ENCODE measurements around the gene GOLGA6L10.
"Not testable (repeated sequence)": the region's sequence is repeated elsewhere in the genome, so short reads cannot be mapped to it uniquely, and the experiment has no call there.

GOLGA6L10 gene

DNA sequence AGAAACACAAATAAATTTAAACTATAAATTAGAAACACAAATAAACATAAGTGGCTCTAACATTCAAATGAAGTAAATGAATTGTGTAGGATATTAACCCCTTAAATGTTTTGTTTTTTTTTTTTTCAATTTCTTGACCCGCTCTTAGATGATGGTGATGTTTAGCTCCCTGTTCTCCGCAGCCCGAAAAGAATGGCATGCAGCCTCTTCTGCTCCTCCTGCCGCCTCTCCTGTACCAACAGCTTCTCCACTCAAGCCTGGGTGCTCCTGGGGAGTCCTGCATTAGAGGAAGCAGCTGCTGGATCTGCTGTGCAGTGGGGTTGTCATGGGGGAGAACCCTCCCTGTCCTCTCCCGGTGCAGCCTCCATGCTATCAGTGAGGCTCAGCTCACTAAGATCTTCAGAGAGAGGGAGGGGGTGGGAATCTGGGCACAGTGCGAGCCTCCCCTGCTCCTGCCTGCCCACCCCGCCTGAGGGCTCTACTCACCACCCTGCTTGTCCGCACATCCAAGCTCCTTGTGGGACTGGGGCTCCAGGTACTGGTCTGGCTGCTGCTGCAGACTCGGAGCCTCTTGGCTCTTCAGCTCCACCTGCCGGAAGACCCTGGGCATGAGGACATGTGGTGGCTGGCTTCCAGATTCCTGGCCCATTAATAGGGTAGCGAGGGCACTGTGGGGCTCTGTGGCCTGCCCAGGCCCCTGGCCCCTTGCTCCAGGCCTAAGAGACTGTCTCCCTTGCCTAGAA, 6.5 kb downstream of the GOLGA6L10 start:
- DNase-seq = not testable (repeated sequence)

DNA sequence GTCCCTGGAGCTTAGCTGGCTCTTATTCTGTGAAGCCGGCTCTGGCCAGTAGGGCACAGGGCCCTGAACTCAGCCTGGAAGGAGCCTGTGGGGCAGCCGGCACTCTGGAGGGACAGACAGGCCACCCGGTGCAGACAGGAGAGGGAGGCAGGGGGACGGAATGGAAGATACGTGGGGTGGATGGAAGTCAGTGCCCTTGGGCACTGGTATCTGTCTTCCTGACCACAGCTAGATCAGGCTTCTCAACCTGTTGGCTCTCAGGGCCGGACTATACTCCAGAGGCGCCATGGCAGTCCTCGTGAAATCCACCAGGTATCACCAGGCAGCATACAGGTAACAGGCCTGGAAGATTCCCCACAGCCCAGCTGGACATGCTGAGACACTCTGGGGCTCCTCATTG, 10.7 kb downstream of the GOLGA6L10 start:
- DNase-seq = not testable (repeated sequence)

DNA sequence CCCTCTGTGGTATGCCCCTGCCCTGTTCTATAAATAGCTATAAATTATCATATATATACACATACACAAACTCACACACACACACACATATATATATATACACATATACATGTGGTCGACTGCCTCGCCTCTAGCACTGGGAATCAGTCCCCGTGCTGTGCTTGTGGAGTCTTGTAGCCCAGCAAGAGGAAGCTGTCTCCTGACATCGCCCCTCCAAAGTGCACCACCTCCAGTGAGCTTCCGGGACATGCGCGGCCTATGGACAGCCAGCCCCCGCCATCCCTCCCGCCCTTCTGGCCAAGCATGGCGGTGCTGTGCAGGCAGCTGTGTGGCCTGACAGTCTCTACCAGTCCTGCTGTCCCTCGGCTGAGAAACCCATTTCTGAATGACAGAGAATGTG, 11.2 kb downstream of the GOLGA6L10 start:
- DNase-seq = not testable (repeated sequence)

- not testable (repeated sequence) for DNase-seq
Measured at GRCh38 chr15:82337051-82337450, 12.2 kb downstream of the GOLGA6L10 start.

DNA sequence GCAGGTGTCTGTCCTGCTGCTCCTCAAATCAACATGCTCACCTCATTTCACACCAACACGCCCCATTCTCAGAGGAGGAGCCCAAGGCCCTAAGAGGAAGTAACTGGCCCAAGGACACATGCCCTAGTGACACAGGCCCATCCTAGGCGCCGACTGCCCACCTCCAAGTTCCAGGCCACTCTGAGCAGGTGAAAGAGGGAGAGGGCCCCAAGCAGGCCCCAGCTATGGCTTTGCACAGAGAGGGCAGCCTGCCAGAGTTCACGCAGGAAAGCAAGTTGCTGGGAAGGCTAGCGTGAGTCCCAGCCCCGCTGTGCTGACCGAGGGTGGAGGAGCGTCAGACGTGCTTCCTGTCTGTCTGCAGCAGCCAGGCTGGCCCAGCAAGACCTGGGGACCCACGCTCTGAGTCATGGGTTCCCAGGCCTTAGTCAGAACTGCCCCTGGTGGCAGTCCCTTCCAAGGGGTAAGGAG, 13.1 kb downstream of the GOLGA6L10 start:
- DNase-seq = not testable (repeated sequence)

DNA sequence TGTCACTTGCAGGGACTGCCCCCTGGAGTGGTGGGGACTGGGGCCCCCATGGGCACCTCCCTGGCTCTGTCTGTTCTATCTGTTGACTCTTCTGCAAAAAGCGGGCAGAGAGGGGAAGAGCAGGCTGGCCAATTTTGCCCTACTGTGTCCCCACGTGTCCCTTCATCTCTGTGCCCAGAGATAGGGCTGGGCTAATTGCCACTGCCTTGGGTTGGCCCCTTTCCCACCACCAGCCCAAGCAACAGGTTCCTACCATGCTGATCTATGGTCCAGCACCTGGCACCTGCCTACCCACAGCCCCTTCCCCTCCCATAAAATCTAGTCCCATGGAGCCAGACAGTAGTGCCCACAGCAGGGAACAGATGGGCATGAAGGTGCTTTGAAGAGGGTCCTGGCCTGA, 14.3 kb downstream of the GOLGA6L10 start:
- not testable (repeated sequence) for DNase-seq

GRCh38 chr15:82334554-82334932, 14.7 kb downstream of the GOLGA6L10 start:
- DNase-seq = not testable (repeated sequence)

DNA sequence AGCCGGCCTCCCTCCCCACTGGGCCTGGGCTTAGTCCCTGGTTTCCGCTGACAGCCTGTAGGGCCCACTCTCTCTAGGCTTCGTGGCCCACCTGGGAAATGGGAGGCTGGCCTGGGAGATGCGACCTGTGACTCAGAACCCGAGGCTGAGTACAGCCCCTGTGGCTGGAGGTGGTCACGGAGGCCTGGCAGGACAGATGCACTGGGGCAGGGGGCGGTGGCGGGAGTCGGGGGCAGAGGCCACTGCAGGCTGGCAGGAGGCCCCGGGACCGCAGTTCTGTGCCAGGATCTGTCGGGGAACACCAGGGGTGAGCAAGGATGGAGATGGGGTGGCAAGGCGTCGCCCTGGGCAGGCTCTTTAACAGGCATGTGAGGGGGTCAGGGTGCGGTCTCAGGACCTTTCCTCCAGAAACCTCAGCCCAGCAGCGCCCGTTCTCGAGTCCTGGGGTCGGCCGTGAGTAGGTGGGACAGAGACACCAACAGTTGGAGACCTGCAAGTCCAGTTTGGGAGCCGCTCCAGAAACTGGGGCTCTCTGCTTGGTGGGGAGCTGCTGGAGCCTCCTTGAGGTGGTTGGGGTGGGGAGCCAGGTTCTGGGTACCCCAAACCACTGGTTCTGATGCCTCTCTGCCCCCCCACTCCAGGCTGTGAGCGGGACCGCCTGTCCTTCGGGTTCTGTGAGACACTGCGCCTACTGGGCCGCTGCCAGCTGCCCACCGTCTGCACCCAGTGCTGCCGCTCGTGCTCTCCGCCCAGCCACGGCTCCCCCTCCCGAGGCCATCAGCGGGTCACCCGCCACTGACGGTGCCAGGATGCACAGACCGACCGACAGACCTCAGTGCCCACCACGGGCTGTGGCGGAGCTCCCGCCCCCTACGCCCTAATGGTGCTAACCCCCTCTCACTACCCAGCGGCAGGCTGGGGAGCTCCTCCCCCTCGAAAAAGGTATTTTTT, 15.4 kb downstream of the GOLGA6L10 start:
- not testable (repeated sequence) for DNase-seq

DNA sequence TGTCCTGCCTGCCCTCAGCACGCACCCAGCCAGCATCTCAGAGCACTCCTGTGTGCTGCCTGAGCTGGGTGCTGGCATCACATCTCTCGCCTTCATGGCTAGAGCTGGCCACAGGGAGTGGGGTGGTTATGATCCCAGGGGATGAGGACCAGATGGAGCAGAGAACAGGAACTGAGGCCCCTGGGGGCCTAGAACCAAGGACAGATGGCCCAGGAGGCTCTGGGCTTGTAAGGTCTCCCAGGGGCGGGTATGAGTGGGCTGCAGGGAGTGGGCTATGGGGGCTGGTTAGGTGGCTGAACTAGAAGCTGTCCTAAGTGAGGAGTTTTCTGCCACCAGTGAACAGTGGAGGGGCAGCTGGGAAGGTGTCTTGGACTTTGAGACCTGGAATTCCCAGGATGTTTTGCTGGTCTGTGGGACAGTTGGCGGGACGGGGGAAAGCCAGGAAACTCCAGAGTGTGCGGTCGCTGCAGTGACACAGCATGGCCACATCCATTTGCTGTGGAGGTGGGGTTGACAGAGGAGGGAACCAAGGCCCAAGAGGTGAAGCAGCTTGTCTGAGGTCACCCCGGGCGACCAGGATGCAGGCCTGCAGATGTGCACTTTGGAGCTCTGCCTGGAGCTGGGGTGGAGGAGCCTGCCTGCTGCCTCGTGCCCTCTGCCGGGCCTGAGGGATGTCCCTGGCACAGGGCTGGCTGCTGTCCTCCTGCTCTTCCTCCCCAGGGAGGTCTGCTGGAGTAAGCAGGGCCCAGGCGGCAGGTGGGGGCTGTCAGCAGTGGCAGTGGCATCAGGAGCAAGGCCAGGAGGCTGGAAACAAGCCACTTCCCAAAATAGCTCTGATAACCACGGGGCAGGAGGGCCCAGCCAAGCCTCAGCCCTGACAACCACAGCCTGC, 16.3 kb downstream of the GOLGA6L10 start:
- DNase-seq = not testable (repeated sequence)

- DNase-seq = not testable (repeated sequence)
Measured at GRCh38 chr15:82331576-82332304, 17.5 kb downstream of the GOLGA6L10 start.

- DNase-seq = not testable (repeated sequence)
Measured at GRCh38 chr15:82330921-82331320, 18.4 kb downstream of the GOLGA6L10 start.

- DNase-seq = not testable (repeated sequence)
Measured at GRCh38 chr15:82329039-82329438, 20.2 kb downstream of the GOLGA6L10 start.

GRCh38 chr15:82327372-82327771, 21.9 kb downstream of the GOLGA6L10 start:
- not testable (repeated sequence) for DNase-seq

GRCh38 chr15:82326896-82327295, 22.4 kb downstream of the GOLGA6L10 start:
- not testable (repeated sequence) for DNase-seq

GRCh38 chr15:82325646-82326045, 23.6 kb downstream of the GOLGA6L10 start:
- DNase-seq = not testable (repeated sequence)

- not testable (repeated sequence) for DNase-seq
Measured at GRCh38 chr15:82324831-82325230, 24.4 kb downstream of the GOLGA6L10 start.

DNA sequence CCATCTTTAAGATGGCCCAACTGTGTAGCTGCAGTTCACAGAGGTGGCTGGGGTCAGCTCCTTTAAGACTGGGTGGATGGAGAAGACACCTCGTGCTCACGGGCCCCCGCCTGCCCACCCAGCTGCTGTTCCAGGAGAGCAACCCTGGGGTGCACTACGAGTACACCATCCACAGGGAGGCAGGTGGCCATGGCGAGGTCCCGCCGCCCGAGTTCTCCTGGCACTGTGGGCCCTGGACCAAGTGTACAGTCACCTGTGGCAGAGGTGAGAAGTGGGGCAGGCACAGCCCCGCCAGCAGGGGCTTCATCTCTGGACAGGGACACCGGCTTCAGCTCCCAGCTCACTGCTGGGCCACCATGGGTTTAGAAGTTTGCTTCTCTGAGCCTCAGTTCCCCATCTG, 26.8 kb downstream of the GOLGA6L10 start:
- DNase-seq = not testable (repeated sequence)

GRCh38 chr15:82320861-82321260, 28.4 kb downstream of the GOLGA6L10 start:
- not testable (repeated sequence) for DNase-seq

GRCh38 chr15:82319522-82320278, 29.6 kb downstream of the GOLGA6L10 start:
- DNase-seq = not testable (repeated sequence)

DNA sequence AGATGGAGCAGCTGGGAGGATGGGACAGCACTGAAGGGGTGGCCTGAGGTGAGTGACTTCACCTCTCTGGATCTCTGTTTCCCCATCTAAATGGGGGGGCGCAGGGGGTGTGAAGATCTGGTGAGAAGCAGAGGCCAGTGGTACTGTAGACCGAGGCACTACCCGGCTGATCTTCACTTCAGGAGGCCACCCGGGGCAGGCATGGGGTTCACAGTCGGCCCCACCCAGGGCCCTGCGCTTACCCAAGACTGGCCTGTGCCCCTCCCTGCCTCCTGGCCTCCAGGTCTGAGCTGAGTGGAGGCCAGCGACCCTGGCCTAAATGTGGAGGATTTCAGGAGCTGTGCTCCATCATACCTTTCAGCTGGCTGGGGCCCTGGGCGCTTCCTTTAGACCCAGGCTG, 31.0 kb downstream of the GOLGA6L10 start:
- not testable (repeated sequence) for DNase-seq

All from hypothalamus (tissue), 51 donors.